IMR-90 (cell line): ENCODE measurements around the gene STOX1. TPM values are rescaled to one million over a fixed set of nuclear protein-coding genes. Genes with fewer than 3 reads are reported as not detected.

ENCODE experiments used
- ATAC-seq: fragments of 200-7000 bp; cut with Tn5 transposase; 2 replicates; pipeline ENCODE4 v1.9.1; 2020; ENCODE audit warnings: low read depth, mild to moderate bottlenecking, moderate library complexity
- BruUV-seq: library from RNA; stranded (reverse); fragments of 400-500 nt; replicated peaks from 2 replicates; lab custom pipeline; 2021; lab: Mats Ljungman, UMichigan
- CTCF ChIA-PET: fragments of 300-600 bp; formaldehyde crosslinking; extraction: SDS; loops from one replicate; lab custom pipeline; 2021; ENCODE audit warnings: antibody characterized with exemption; lab: Yijun Ruan, JAX
- POLR2A ChIA-PET: fragments of 300-600 bp; sonication (Branson Sonifier 250); formaldehyde crosslinking; loops from one replicate; lab custom pipeline; 2022; ENCODE audit warnings: antibody characterized with exemption; ENCODE audit not compliant: unreplicated experiment; lab: Charles Lee
- DNase-seq: peaks from one replicate; pipeline ENCODE4 v3.0.0; 2013
- H2AFZ ChIP-seq: replicated peaks from 2 replicates; pipeline ENCODE3; 2013; ENCODE audit warnings: low read length, mild to moderate bottlenecking; ENCODE audit not compliant: poor library complexity
- H2AK5ac ChIP-seq: 2 replicates; pipeline ENCODE4 v1.6.1; 2013; ENCODE audit warnings: low read depth, low read length, inconsistent platforms
- H2AK9ac ChIP-seq: replicated peaks from 2 replicates; pipeline ENCODE3; 2013; ENCODE audit warnings: mild to moderate bottlenecking, low read depth, low read length, moderate library complexity; ENCODE audit not compliant: poor library complexity
- H2BK120ac ChIP-seq: 2 replicates; pipeline ENCODE4 v1.6.1; 2013; ENCODE audit warnings: low read depth, low read length, inconsistent platforms
- H2BK15ac ChIP-seq: 3 replicates; pipeline ENCODE4 v1.6.1; 2013; ENCODE audit warnings: low read depth, low read length, inconsistent platforms
- H2BK20ac ChIP-seq: 2 replicates; pipeline ENCODE4 v1.6.1; 2013; ENCODE audit warnings: low read depth, mild to moderate bottlenecking, inconsistent platforms, low read length, moderate library complexity
- H2BK5ac ChIP-seq: 2 replicates; pipeline ENCODE4 v1.6.1; 2013; ENCODE audit warnings: mild to moderate bottlenecking, low read depth, low read length, inconsistent platforms; ENCODE audit not compliant: poor library complexity, severe bottlenecking
- H3K14ac ChIP-seq: replicated peaks from 2 replicates; pipeline ENCODE4 v1.6.1; 2013; ENCODE audit warnings: low read depth, low read length, inconsistent platforms
- H3K18ac ChIP-seq: 2 replicates; pipeline ENCODE4 v1.6.1; 2013; ENCODE audit warnings: low read depth, low read length, control low read depth
- H3K23ac ChIP-seq: 2 replicates; pipeline ENCODE4 v1.6.1; 2013; ENCODE audit warnings: low read depth, low read length, inconsistent platforms
- H3K27ac ChIP-seq: 2 replicates; pipeline ENCODE4 v1.5.1; 2013; ENCODE audit warnings: mild to moderate bottlenecking, control low read depth, low read length; ENCODE audit not compliant: insufficient read depth
- H3K27me3 ChIP-seq: 2 replicates; pipeline ENCODE4 v1.6.1; 2013; ENCODE audit warnings: low read length; ENCODE audit not compliant: control insufficient read depth, insufficient read depth
- H3K36me3 ChIP-seq: 2 replicates; pipeline ENCODE4 v1.6.1; 2013; ENCODE audit warnings: low read length, mixed read lengths; ENCODE audit not compliant: control insufficient read depth, insufficient read depth
- H3K4ac ChIP-seq: 2 replicates; pipeline ENCODE4 v1.6.1; 2013; ENCODE audit warnings: low read depth, low read length, inconsistent platforms
- H3K4me1 ChIP-seq: 2 replicates; pipeline ENCODE4 v1.6.1; 2013; ENCODE audit warnings: low read length, mixed read lengths; ENCODE audit not compliant: control insufficient read depth, insufficient read depth
- H3K4me2 ChIP-seq: 2 replicates; pipeline ENCODE4 v1.6.1; 2013; ENCODE audit warnings: low read depth, mild to moderate bottlenecking, control low read depth, low read length, moderate library complexity
- H3K4me3 ChIP-seq: 2 replicates; pipeline ENCODE4 v1.5.1; 2013; ENCODE audit warnings: low read depth, mild to moderate bottlenecking, control low read depth, low read length, moderate library complexity; ENCODE audit not compliant: insufficient read depth
- H3K56ac ChIP-seq: 2 replicates; pipeline ENCODE4 v1.6.1; 2013; ENCODE audit warnings: low read length, inconsistent platforms; ENCODE audit not compliant: insufficient read depth; ENCODE audit errors: extremely low read depth
- H3K79me1 ChIP-seq, 2 experiments: 2 replicates each; pipeline ENCODE4 v1.6.1; 2013; ENCODE audit warnings: low read length in 2 of 2, inconsistent platforms in 1 of 2, low read depth in 1 of 2
- H3K9ac ChIP-seq: 2 replicates; pipeline ENCODE4 v1.6.1; 2013; ENCODE audit warnings: low read depth, low read length, control low read depth
- H3K9me1 ChIP-seq: 2 replicates; pipeline ENCODE4 v1.6.1; 2013; ENCODE audit warnings: low read length, inconsistent platforms; ENCODE audit not compliant: insufficient read depth
- H3K9me3 ChIP-seq: 2 replicates; pipeline ENCODE4 v1.6.1; 2013; ENCODE audit warnings: low read length; ENCODE audit not compliant: control insufficient read depth, insufficient read depth
- H4K20me1 ChIP-seq: 2 replicates; pipeline ENCODE4 v1.6.1; 2013; ENCODE audit warnings: low read length, inconsistent platforms; ENCODE audit not compliant: insufficient read depth
- H4K5ac ChIP-seq: 2 replicates; pipeline ENCODE4 v1.6.1; 2013; ENCODE audit warnings: mild to moderate bottlenecking, low read depth, low read length, control low read depth
- H4K8ac ChIP-seq, 2 experiments: 2 replicates each; pipeline ENCODE4 v1.6.1; 2013; ENCODE audit warnings: low read depth in 2 of 2, low read length in 2 of 2, control low read depth in 1 of 2, inconsistent platforms in 1 of 2
- H4K91ac ChIP-seq: 2 replicates; pipeline ENCODE4 v1.6.1; 2013; ENCODE audit warnings: low read depth, low read length, inconsistent platforms; ENCODE audit not compliant: insufficient read depth
- CEBPB ChIP-seq: IDR thresholded peaks from 2 replicates; pipeline ENCODE4 v1.6.1; 2012; ENCODE audit warnings: low read depth, low read length, improper control_type of control experiment
- RCOR1 ChIP-seq: IDR thresholded peaks from 2 replicates; pipeline ENCODE4 v1.6.1; 2012; ENCODE audit warnings: mild to moderate bottlenecking, low read length, improper control_type of control experiment; ENCODE audit not compliant: insufficient replicate concordance
- WGBS, 2 experiments: methylation state at CpG; one replicate each; pipeline versions ENCODE4 v1.1.5 to v1.1.7; 2013; ENCODE audit warnings: missing lambda C conversion rate in 2 of 2; ENCODE audit not compliant: insufficient read length in 1 of 2; ENCODE audit errors: extremely low coverage in 2 of 2; 5-methylcytosine and 5-hydroxymethylcytosine counted together
- dilution Hi-C: fragments of 300-500 bp; cut with HindIII; formaldehyde crosslinking; loops from one replicate; pipeline ENCODE4 v1.14.3; 2018; ENCODE audit warnings: low sequenced_read_pairs; ENCODE audit not compliant: unreplicated experiment
- in situ Hi-C: fragments of 300-500 bp; cut with MboI; formaldehyde crosslinking; loops from 3 replicates; pipeline ENCODE4 v1.14.3; 2019; ENCODE audit warnings: low sequenced_read_pairs, inconsistent platforms, mixed read lengths
- intact Hi-C: fragments of 100-400 bp; cut with micrococcal nuclease; formaldehyde crosslinking; loops from 2 replicates; pipeline ENCODE4 v1.10.0; 2022
- polyA plus RNA-seq, 3 experiments: library from polyadenylated mRNA; depleted of rRNA; stranded (reverse); fragments of >200 nt; gene quantifications; 2 replicates each; pipeline ENCODE4 v1.2.3, GENCODE V29; 2012; ENCODE audit warnings: low replicate concordance in 1 of 3
- total RNA-seq: library from RNA; depleted of rRNA; stranded (reverse); fragments of >200 nt; gene quantifications from 2 replicates; pipeline ENCODE4 v1.2.3, GENCODE V29; 2012

STOX1 gene
- total and polyA plus RNA-seq, 2 of the 4 experiments (the other 2 are of a cell fraction) = 0.03 to 0.18 TPM

- H2BK120ac ChIP-seq = no peak overlapping the region
- DNase-seq (no peak), ATAC-seq (no peak)
- no peak overlapping the region for H3K18ac ChIP-seq
- no peak overlapping the region for H2BK20ac ChIP-seq
- H3K4me2 ChIP-seq = no peak overlapping the region
- TF ChIP-seq CEBPB (peak; percentile 95), RCOR1 (no peak)
- ChIA-PET CTCF (no interaction called here), POLR2A (no interaction called here)
- 0 out of 2 replicates have a peak, but pooled peaks cover 4% of the 10 kb centered on the region for H3K9me1 ChIP-seq
- dilution Hi-C loops (no loop called here), intact Hi-C loops (loop anchor here (10.0 kb wide), 1 partner anchor 1040 kb away; no protein-coding TSS in a partner anchor), in situ Hi-C loops (loop anchor here (5.0 kb wide), 1 partner anchor 88 kb away; no protein-coding TSS in a partner anchor)
- no peak overlapping the region for H3K4ac ChIP-seq
- H3K36me3 ChIP-seq = no peaks in the 10 kb centered on the region
- BruUV-seq = no TSS peak
- no CpG with 5 or more reads among the region's 2 CpGs for WGBS, 2 experiments
- H2BK5ac ChIP-seq = no peak overlapping the region
- H3K9ac ChIP-seq = no peak overlapping the region
- no peaks in the 10 kb centered on the region for H4K20me1 ChIP-seq
- H3K4me1 ChIP-seq = no peaks in the 10 kb centered on the region
- H4K91ac ChIP-seq = no peak overlapping the region
- H3K27ac ChIP-seq = no peak overlapping the region
- no peak overlapping the region for H3K14ac ChIP-seq
- no peak overlapping the region for H3K23ac ChIP-seq
- H2BK15ac ChIP-seq = no peak overlapping the region
- no peak overlapping the region for H4K8ac ChIP-seq
- H3K4me3 ChIP-seq = no peak overlapping the region
- no peaks in the 10 kb centered on the region for H3K9me3 ChIP-seq
- H2AK9ac ChIP-seq = no peak overlapping the region
- peaks cover 3 to 4% of the 10 kb centered on the region in 2 experiments; a peak in 3 of 4 replicates for H3K79me1 ChIP-seq
- H4K5ac ChIP-seq = no peak overlapping the region
- no peaks in the 10 kb centered on the region; the same call in 1 of the 2 replicates for H3K27me3 ChIP-seq
- H3K56ac ChIP-seq = no peak overlapping the region
- no peak overlapping the region for H2AFZ ChIP-seq
- no peak overlapping the region for H2AK5ac ChIP-seq
These were observed 67.7 kb downstream of the STOX1 start for GRCh38 chr10:68895041-68895440.
